NCI-H1436 treated with DMSO at 0.1 percent for 48 hours (cell line): Measurements from ENCODE around the gene MT1F.

Experiments used
- DNase-seq: peaks from one replicate; lab custom pipeline; 2025; lab: John Stamatoyannopoulos, UW

MT1F gene

GRCh38 chr16:56625943-56626654, 31.7 kb upstream of the MT1F start:
- no peak for DNase-seq

DNA sequence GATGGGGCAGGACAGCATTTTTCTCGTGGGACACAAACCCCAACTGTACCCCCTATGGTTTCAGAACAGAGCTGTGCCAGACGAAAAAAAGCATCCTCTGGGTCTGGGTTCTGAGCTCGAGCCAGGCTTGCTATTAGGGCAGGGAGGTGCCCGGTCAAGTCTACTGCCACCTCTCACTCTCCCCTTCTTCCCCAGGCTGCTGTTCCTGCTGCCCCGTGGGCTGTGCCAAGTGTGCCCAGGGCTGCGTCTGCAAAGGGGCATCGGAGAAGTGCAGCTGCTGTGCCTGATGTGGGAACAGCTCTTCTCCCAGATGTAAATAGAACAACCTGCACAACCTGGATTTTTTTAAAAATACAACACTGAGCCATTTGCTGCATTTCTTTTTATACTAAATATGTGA, 31.1 kb upstream of the MT1F start:
- no peak for DNase-seq

DNA sequence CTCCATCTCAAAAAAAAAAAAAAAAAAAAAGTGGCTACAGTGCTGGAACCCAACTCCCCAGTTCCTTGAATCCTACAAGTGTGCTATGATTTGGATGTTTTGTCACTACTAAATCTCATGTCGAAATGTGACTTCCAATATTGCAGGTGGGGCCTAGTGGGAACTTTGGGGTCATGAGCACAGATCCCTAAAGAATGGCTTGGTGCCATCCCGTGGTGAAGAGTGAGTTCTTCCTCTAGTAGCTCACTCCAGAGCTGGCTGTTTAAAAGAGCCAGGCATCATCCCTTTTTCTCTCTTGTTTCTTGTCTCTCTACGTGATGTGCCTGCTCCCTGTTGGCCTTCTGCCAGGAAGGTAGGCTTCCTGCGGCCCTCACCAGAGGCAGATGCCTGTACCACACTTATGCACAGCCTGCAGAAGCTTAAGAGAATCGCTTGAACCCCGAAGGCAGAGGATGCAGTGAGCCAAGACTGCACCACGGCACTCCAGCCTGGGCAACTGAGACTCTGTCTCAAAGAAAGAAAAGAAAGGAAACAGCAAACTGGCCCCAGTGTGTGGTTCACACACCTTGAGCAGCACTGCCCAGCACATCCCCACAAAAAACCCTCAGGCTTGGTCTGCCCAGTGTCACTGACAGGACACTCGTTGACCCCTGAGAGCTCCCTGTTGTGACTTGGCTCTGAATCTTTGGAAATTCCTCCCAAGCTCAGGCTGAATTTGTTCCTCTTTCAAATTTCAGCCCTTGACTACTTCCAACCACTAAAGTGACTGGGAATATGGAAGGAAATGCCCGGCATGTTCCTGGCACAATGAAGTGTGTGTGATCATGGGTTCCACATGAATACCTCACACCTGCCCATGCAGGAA, 29.0 kb upstream of the MT1F start:
- DNase-seq = no peak

- DNase-seq = no peak
Observed at GRCh38 chr16:56629531-56629930, 28.2 kb upstream of the MT1F start.

DNA sequence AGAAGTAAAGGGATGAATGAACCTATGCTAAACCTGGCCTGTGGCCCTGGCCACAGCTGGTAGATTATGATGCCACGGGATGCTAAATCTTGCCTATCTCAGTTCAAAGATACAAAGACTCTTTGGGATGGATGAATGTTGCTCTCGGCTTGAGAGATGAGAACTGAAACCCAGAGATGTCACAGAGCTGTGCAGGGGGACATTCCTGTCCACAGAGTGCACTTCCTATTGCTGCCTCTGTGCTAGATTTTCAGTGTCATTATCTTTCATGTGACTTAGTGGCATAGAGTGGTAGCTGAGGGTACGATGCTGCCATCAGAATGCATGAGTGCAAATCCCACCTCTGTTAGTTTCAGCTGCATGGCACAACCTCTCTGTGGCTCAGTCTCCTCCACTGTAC, 27.6 kb upstream of the MT1F start:
- DNase-seq = no peak

DNA sequence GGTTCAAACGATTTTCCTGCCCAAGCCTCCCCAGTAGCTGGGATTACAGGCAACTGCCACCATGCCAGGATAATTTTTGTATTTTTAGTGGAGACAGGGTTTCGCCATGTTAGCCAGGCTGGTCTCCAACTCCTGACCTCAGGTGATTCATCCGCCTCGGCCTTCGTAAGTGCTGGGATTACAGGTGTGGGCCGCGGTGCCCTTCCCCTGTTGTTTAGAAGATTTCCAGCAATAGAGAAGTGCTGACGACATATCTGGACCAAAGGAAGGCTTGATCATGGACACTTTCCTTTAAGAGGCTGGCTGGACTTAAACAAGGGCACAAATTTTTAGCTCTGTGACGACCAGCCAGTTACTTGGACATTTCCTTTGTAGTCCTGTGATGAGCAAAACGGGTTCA, 26.6 kb upstream of the MT1F start:
- no peak for DNase-seq

DNA sequence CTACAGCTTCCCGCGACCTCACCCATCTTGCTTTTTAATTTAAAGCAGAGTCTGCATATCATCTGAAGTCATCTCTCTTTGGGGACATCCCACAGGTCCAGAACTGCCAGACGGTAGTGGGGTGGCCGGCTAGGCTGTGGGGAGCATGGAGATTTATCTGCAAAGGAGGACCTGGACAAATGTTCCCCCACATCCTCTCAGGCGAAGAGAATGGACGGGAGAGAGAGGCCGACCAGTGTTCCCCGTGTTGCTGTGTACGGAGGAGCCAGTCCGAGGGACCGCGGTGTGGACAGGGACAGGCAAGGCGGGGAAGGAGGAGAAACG, 26.0 kb upstream of the MT1F start:
- DNase-seq = no peak

DNA sequence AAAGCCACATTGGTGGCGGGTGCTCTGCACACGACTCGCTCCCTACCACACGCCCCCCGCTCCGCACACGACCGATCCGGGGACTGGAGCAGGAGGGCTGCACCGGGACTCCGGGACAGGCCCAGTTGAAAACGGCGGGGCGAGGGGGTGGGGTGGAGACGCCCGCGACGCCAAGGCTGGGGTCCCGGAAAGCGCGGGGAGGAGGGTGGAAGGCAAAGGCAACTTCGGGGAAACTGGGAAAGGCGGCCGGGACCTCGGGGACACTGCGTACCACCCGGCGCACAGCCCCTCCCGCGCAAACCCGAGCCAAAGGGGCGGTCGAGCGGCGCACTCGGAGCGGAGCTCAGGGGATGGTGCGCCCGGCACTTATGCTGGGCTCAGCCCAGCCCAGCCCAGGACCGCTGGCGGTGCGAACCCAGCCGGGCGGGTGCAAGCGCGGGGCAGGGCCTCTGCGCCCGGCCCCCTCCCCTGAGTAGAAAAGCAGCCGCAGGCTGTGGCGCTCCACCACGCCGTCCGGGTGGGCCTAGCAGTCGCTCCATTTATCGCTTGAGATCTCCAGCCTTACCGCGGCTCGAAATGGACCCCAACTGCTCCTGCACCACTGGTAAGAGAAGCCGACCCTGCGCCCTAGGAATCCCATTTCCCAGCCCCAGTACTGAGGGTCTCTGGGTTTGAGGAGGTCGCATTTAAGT, 25.5 kb upstream of the MT1F start, which contains the start of gene MT1M:
Gene MT1M, plus strand, starts transcription at position 504 of the 692 bp plus-strand sequence. Its CDS starts 73 bp downstream, at position 577.
- no peak for DNase-seq

DNA sequence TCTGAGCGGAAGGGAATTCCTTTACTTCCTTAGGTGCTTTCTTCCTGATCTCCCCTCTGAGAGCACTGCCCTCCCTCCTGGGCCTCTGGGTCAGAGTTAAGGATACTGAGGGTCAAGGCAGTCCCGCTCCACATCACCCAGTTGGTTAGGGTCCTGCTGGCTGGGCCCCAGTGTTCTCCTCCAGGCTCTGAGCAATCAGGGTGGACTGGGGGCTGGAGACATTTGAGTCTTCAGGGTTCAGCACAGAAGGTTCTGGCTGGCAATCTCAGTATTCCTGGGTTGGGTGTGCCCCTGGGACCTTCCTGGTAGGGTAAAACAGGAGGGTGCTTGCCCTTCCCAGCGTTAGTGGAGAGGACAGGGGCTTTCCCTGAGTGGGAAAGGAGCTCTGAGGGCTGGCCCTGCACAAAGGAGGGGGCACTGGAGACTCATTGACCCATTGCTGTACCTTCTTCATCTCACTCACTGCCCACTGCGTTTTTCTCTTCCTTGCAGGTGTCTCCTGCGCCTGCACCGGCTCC, 24.9 kb upstream of the MT1F start:
- no peak for DNase-seq

DNA sequence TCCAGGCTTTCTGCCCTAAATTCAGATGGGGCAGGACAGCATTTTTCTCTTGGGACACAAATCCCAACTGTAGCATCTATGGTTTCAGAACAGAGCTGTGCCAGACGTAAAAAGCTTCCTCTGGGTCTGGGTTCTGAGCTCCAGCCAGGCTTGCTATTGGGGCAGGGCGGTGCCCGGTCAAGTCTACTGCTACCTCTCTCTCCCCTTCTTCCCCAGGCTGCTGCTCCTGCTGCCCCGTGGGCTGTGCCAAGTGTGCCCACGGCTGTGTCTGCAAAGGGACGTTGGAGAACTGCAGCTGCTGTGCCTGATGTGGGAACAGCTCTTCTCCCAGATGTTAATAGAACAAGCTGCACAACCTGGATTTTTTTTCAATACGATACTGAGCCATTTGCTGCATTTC, 24.2 kb upstream of the MT1F start:
- no peak for DNase-seq

- no peak for DNase-seq
Observed at GRCh38 chr16:56634715-56635440, 22.9 kb upstream of the MT1F start.

DNA sequence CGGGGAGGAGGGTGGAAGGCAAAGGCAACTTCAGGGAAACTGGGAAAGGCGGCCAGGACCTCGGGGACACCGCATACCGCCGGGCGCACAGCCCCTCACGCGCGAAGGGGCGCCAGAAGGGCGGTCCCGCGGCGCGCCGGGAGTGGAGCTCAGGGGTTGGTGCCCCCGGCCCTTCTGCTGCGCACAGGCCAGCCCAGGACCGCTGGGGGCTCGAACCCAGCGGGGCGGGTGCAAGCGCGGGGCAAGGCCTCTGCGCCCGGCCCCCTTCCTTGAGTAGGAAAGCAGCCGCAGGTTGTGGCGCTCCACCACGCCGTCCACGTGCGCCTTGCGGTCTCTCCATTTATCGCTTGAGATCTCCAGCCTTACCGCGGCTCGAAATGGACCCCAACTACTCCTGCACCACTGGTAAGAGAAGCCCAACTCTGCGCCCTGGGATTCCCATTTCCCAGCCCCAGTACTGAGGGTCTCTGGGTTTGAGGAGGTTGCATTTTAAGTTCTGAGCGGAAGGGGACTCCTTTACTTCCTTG, 22.3 kb upstream of the MT1F start:
- no peak for DNase-seq

DNA sequence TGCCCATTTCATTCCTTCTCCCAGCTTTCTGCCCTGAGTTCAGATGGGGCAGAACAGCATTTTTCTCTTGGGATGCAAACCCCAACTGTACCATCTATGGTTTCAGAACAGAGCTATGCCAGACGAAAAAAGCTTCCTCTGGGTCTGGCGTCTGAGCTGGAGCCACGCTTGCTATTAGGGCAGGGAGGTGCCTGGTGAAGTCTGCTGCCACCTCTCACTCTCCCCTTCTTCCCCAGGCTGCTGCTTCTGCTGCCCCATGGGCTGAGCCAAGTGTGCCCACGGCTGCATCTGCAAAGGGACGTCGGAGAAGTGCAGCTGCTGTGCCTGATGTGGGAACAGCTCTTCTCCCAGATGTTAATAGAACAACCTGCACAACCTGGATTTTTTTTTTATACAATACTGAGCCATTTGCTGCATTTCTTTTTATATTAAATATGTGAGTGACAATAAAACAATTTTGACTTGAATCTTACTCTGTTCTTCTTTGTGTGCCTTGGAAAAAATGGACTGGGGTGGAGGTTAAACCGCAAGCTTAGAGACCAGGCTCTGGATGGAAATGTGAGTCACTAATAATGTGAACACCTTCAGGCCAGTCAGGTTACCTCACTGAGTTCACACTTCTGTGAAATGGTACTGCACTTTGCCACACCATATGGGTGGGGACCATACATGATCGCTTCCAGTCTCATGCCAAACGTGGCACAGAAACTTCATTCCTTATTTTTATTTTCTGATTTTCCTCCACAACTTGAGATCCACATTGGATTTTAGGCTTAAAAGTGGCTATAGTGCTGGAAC, 20.9 kb upstream of the MT1F start:
- DNase-seq = no peak

DNA sequence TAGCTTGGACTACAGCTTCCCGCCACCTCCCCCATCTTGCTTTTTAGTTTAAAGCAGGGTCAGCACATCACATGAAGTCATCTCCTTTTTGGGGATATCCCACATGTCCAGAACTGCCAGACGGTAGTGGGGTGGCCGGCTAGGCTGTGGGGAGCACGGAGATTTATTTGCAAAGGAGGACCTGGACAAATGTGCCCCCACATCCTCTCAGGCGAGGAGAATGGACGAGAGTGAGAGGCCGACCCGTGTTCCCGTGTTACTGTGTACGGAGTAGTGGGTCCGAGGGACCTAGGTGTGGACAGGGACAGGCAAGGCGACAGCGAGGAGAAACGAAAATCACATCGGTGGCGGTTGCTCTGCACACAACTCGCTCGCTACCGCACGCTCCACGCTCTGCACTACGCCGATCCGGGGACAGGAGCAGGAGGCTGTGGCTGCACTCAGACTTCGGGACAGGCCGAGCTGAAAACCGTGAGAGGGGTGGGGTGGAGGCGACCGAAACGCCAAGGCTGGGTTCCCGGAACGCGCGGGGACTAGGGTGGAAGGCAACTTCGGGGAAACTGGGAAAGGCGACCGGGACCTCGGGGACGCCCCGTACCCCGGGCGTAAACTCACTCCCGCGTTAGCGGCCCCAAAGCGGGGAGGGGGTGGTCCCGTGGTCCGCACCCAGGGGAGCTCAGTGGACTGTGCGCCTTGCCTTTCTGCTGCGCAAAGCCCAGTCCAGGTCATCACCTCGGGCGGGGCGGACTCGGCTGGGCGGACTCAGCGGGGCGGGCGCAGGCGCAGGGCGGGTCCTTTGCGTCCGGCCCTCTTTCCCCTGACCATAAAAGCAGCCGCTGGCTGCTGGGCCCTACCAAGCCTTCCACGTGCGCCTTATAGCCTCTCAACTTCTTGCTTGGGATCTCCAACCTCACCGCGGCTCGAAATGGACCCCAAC, 19.7 kb upstream of the MT1F start, which contains the start of gene MT1A:
Gene MT1A, plus strand, starts transcription at position 853 of the 937 bp plus-strand sequence. Its CDS starts 73 bp downstream, at position 926.
- DNase-seq = no peak

- DNase-seq = no peak
Observed at GRCh38 chr16:56639045-56639444, 18.7 kb upstream of the MT1F start.

GRCh38 chr16:56640076-56640475, 17.7 kb upstream of the MT1F start:
- no peak for DNase-seq

- no peak for DNase-seq
Observed at GRCh38 chr16:56641166-56641565, 16.6 kb upstream of the MT1F start.

- no peak for DNase-seq
Observed at GRCh38 chr16:56643080-56643778, 14.5 kb upstream of the MT1F start.

GRCh38 chr16:56643833-56644232, 13.9 kb upstream of the MT1F start:
- no peak for DNase-seq
